GM12891 (cell line): ENCODE measurements around the gene TM7SF3.
A peak's percentile ranks its signal among the peaks of the same experiment; 100 is the strongest.

Experiments used
- POLR2A ChIP-seq: IDR thresholded peaks from 2 replicates; pipeline ENCODE4 v1.6.1; 2011; ENCODE audit warnings: low read depth, low read length, control low read depth
- POLR2AphosphoS5 ChIP-seq: IDR thresholded peaks from 2 replicates; pipeline ENCODE4 v1.6.1; 2011; ENCODE audit warnings: low read depth, low read length, control low read depth
- SPI1 ChIP-seq: IDR thresholded peaks from 2 replicates; pipeline ENCODE4 v1.6.1; 2011; ENCODE audit warnings: low read depth, low read length, control low read depth

DNA sequence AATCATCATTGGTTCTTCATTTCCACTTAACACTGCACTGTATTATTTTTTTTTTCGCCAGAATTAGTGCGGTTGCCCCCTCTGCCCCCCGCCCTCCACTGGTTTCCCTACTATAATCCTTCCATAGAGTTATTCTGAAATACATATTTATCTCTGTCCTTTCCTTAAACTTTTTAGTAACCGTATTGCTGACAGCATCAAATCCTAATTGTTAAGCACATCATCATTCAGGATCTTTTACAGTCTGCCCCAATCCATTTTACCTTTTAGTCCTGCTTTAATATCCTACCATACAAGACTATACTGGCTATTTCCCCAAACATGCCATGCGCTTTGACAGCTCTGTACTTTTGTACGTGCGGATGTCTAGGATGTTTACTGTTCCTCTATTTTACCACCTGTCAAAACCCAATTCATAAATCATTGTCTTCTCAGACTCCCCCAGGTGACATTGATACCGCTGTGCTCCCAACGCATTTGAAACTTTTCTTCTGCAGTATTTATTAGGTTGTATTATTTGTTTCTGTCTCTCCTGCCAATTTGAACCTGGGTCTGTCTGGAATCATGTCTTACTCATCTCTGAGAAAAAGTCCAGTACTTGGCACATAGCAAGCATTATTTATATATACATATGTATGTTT, 74.9 kb downstream of the TM7SF3 start:
- no peak for TF ChIP-seq POLR2A
- no peak for TF ChIP-seq POLR2AphosphoS5
- TF ChIP-seq SPI1, result peak; percentile 48; the same call in 1 of the 2 replicates
